ENCODE data around the gene AIF1.

DNA sequence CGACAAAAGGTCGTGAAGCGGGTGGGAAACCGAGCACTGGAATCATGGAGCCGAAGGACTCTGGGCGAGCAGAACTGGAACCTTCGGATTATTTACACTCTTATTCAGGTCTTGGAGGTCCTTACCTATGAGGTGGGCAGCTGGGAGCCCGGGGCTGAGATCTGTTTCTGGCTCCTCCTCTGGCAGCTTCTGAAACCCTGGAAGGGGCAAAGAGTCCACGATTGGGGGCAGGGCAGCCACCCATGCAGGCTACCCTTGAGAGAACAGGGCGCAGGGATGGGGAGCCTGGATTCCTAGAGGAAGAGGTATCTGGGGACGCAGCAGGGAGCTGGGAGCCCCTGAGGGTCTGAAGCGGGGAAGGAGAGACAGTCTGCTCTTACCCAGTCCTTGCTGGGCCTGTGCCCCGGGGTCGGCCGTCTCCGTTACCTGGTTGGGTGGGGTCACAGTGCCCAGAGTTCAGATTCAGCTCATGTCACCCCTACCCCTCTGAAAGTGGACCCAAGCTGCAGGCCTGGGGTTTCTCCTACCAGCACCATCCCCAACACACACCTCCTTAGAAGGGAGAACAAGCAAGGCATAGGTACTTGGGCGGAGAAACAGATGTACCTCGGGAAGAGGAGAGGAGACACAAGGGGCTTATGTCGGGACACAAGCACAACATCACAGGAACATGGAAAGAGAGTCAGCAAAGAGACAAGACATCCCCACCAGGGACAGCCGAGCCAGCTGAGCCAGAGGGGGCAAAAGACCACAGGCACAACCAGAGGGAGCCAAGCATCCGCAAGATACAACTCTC is 33.4 kb upstream of the AIF1 start:
- TF ChIP-seq CTCF (optimal IDR thresholded peaks at IDR 0.05 in 1 of 3, IDR thresholded peaks at IDR 0.05 in 1 of 3, conservative IDR thresholded peaks at IDR 0.05 in 1 of 3; ENCODE audit: extremely low read depth in 1 of 3, insufficient read depth in 2 of 3, low read length in 3 of 3) (no peak), EZH2 (IDR thresholded peaks at IDR 0.05; ENCODE audit: low read length) (no peak)
